ENCODE results near the gene KAZN. TPM values are rescaled to one million over a fixed set of nuclear protein-coding genes. Genes with fewer than 3 reads are reported as not detected.

KAZN gene
- total RNA-seq, 3 donors from 2014 or later, result 12.2 to 16.4 (median 16.2) TPM

GRCh38 chr1:14759843-14760242 is 161.4 kb downstream of the KAZN start:
- Histone ChIP-seq H3K4me3 (no peak overlapping the region), H3K27me3 (no peaks in the 10 kb centered on the region), H3K27ac (no peak overlapping the region), H3K36me3 (no peaks in the 10 kb centered on the region), H3K9me3 (no peaks in the 10 kb centered on the region), H3K4me1 (peaks cover 0 to 9% of the 10 kb centered on the region in 2 donors)
- TF ChIP-seq POLR2A (IDR thresholded peaks at IDR 0.05), result no peak
- no peak for TF ChIP-seq POLR2AphosphoS5 (IDR thresholded peaks at IDR 0.05)
- TF ChIP-seq, protein P1, sequence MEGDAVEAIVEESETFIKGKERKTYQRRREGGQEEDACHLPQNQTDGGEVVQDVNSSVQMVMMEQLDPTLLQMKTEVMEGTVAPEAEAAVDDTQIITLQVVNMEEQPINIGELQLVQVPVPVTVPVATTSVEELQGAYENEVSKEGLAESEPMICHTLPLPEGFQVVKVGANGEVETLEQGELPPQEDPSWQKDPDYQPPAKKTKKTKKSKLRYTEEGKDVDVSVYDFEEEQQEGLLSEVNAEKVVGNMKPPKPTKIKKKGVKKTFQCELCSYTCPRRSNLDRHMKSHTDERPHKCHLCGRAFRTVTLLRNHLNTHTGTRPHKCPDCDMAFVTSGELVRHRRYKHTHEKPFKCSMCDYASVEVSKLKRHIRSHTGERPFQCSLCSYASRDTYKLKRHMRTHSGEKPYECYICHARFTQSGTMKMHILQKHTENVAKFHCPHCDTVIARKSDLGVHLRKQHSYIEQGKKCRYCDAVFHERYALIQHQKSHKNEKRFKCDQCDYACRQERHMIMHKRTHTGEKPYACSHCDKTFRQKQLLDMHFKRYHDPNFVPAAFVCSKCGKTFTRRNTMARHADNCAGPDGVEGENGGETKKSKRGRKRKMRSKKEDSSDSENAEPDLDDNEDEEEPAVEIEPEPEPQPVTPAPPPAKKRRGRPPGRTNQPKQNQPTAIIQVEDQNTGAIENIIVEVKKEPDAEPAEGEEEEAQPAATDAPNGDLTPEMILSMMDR (IDR thresholded peaks at IDR 0.05), result no peak
- intact Hi-C loops (cut with DNase I; ENCODE audit: low total_unique reads), result no loop called here
- DNase-seq (ENCODE audit: low spot score in 2 of 2), result no peak

DNA sequence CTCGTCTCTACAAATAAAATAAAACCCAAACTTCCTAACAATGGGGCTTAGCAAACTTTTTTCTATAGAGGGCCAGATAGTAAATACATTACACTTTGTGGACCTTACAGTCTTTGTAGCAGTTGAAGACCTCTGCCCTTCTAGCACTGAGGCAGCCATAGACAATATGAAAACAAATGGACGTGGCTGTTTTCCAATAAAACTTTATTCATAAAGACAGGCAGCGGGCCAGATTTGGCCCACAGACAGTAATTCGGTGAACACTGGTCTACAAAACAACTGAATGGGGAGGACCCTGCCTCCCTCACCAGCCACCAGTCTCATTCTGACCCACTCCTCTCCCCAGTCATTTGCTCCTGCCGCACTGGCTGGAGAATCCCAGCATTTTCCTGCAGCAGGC is 162.3 kb downstream of the KAZN start:
- no peak overlapping the region for H3K4me3 ChIP-seq
- no peaks in the 10 kb centered on the region for H3K36me3 ChIP-seq
- H3K27me3 ChIP-seq, result no peaks in the 10 kb centered on the region
- DNase-seq (ENCODE audit: low spot score in 2 of 2), result no peak
- no peaks in the 10 kb centered on the region for H3K9me3 ChIP-seq
- peaks cover 0 to 9% of the 10 kb centered on the region in 2 donors for H3K4me1 ChIP-seq
- intact Hi-C loops (cut with DNase I; ENCODE audit: low total_unique reads), result no loop called here
- H3K27ac ChIP-seq, result no peak overlapping the region
- TF ChIP-seq POLR2A (IDR thresholded peaks at IDR 0.05) (no peak), POLR2AphosphoS5 (IDR thresholded peaks at IDR 0.05) (no peak)
- TF ChIP-seq, protein P1 (IDR thresholded peaks at IDR 0.05), result no peak

GRCh38 chr1:14761291-14762153 is 163.0 kb downstream of the KAZN start:
- intact Hi-C loops (cut with DNase I; ENCODE audit: low total_unique reads), result no loop called here
- Histone ChIP-seq H3K4me1 (peaks cover 0 to 4% of the 10 kb centered on the region in 2 donors), H3K27ac (no peak overlapping the region), H3K9me3 (no peaks in the 10 kb centered on the region), H3K27me3 (no peaks in the 10 kb centered on the region), H3K36me3 (no peaks in the 10 kb centered on the region), H3K4me3 (no peak overlapping the region)
- DNase-seq (ENCODE audit: low spot score in 2 of 2), result no peak
- no peak for TF ChIP-seq POLR2A (IDR thresholded peaks at IDR 0.05)
- TF ChIP-seq POLR2AphosphoS5 (IDR thresholded peaks at IDR 0.05), result no peak
- TF ChIP-seq, protein P1 (IDR thresholded peaks at IDR 0.05), result no peak

- intact Hi-C loops (cut with DNase I; ENCODE audit: low total_unique reads), result no loop called here
- no peaks in the 10 kb centered on the region for H3K27me3 ChIP-seq
- DNase-seq (ENCODE audit: low spot score in 2 of 2), result no peak
- no peaks in the 10 kb centered on the region for H3K36me3 ChIP-seq
- TF ChIP-seq POLR2AphosphoS5 (IDR thresholded peaks at IDR 0.05) (no peak), POLR2A (IDR thresholded peaks at IDR 0.05) (no peak)
- TF ChIP-seq, protein P1 (IDR thresholded peaks at IDR 0.05), result no peak
- H3K9me3 ChIP-seq, result no peaks in the 10 kb centered on the region
- H3K27ac ChIP-seq, result no peak overlapping the region
- no peaks in the 10 kb centered on the region for H3K4me1 ChIP-seq
- no peak overlapping the region for H3K4me3 ChIP-seq
These were observed 165.5 kb downstream of the KAZN start for GRCh38 chr1:14763977-14764376.

- H3K27ac ChIP-seq, result no peak overlapping the region
These were observed 167.3 kb downstream of the KAZN start for GRCh38 chr1:14765773-14766172.

More at GRCh38 chr1:14765773-14766172, 167.3 kb downstream of the KAZN start:
- H3K4me1 ChIP-seq, result no peaks in the 10 kb centered on the region
- TF ChIP-seq, protein P1 (IDR thresholded peaks at IDR 0.05), result no peak
- TF ChIP-seq POLR2A (IDR thresholded peaks at IDR 0.05), result no peak
- no peak for TF ChIP-seq POLR2AphosphoS5 (IDR thresholded peaks at IDR 0.05)
- no peaks in the 10 kb centered on the region for H3K36me3 ChIP-seq
- no peak for DNase-seq (ENCODE audit: low spot score in 2 of 2)
- no peaks in the 10 kb centered on the region for H3K27me3 ChIP-seq
- intact Hi-C loops (cut with DNase I; ENCODE audit: low total_unique reads), result no loop called here
- no peak overlapping the region for H3K4me3 ChIP-seq
- no peaks in the 10 kb centered on the region for H3K9me3 ChIP-seq
